Heart left ventricle (tissue), 13 donors: ENCODE data around the gene CLEC3A.

Source experiments
- CTCF ChIP-seq, 12 donors: fragments of 200-600 bp; sonication (generic) in 4 of 12; IDR thresholded peaks; one replicate each; pipeline versions ENCODE4 v1.5.0 to v1.8.0; 2018 to 2022; ENCODE audit warnings: antibody characterized with exemption in 12 of 12, mild to moderate bottlenecking in 5 of 12
- POLR2A ChIP-seq, 2 donors: fragments of 450-650 bp; IDR thresholded peaks; one replicate each; pipeline ENCODE4 v1.6.1; 2017; ENCODE audit warnings: antibody characterized with exemption in 2 of 2, mild to moderate bottlenecking in 2 of 2, moderate library complexity in 2 of 2
- donor health status: ischemic (EF 13 %, LVEDD 7.1; RV severe dilation, severe dysfunction).
- donor health status: DM: no; HTN: yes; CAD: no.
- donor health status: DM: no; HTN: no; CAD: no.
- donor health status: ischemic (EF 25% LVEDD 6.9; RV normal size, moderate dysfunction).
- donor health status: ischemic (EF 25% LVEDD 5.7; RV mildly dilated, moderate dysfunction).
- donor health status: ischemic (EF 35%, LVEDD 5.7; RV mildly dilated, moderate dysfunction).
- donor health status: nonischemic (EF 11% LVEDD 7.7; RV severe dilation, severe dysfunction).
- donor health status: DM: yes; HTN: yes; CAD: no.
- donor health status: PGD.
- donor health status: ischemic (EF 29% LVEDD 5.4; RV normal size, mild dysfunction).
- donor health status: nonischemic (EF 23%, LVEDD 6.1; RV moderate dilation, normal function).

GRCh38 chr16:78034530-78034929 lies 12.2 kb downstream of the CLEC3A start:
- TF ChIP-seq CTCF (IDR thresholded peaks at IDR 0.05) (no peak), POLR2A (IDR thresholded peaks at IDR 0.05) (no peak)
